Neural progenitor cell (in vitro differentiated cells): ENCODE results near the gene RERE.

ENCODE experiments used
- CTCF ChIP-seq: fragments of 200-600 bp; sonication (generic); IDR thresholded peaks from 2 replicates; pipeline ENCODE4 v1.5.1; 2017; ENCODE audit warnings: antibody characterized with exemption, mild to moderate bottlenecking
- EZH2phosphoT487 ChIP-seq: fragments of 200-600 bp; sonication (generic); IDR thresholded peaks from 2 replicates; pipeline ENCODE4 v1.6.1; 2017; ENCODE audit warnings: antibody characterized with exemption

- no peak for TF ChIP-seq CTCF
- TF ChIP-seq EZH2phosphoT487, result no peak
Observed at GRCh38 chr1:8790987-8791386, 26.5 kb downstream of the RERE start.
